MCF 10A (cell line): ENCODE results near the gene MGAT5. TPM values are rescaled to one million over a fixed set of nuclear protein-coding genes. Genes with fewer than 3 reads are reported as not detected.

Experiments
- BruUV-seq: library from RNA; stranded (reverse); fragments of 400-500 nt; replicated peaks from 2 replicates; lab custom pipeline; 2021; lab: Mats Ljungman, UMichigan
- CTCF ChIA-PET: fragments of 300-600 bp; sonication (Branson Sonifier 250); formaldehyde crosslinking; extraction: SDS; loops from one replicate; lab custom pipeline; 2021; ENCODE audit warnings: antibody characterized with exemption, inconsistent platforms; lab: Yijun Ruan, JAX
- POLR2A ChIA-PET: fragments of 300-600, 350-650 bp; sonication (Branson Sonifier 250); formaldehyde crosslinking; extraction: SDS; loops from one replicate; lab custom pipeline; 2020; ENCODE audit warnings: antibody characterized with exemption, inconsistent platforms; lab: Yijun Ruan, JAX
- DNase-seq: peaks from one replicate; pipeline ENCODE4 v3.0.0-alpha.2; 2018; ENCODE audit not compliant: unreplicated experiment
- H3K27ac Mint-ChIP-seq: one replicate; pipeline ENCODE4 v1.8.0; 2022; ENCODE audit warnings: mild to moderate bottlenecking, low read depth, mixed read lengths; ENCODE audit not compliant: unreplicated experiment
- H3K27me3 Mint-ChIP-seq: one replicate; pipeline ENCODE4 v1.8.0; 2022; ENCODE audit warnings: mixed read lengths; ENCODE audit not compliant: insufficient read depth, unreplicated experiment
- H3K36me3 Mint-ChIP-seq: one replicate; pipeline ENCODE4 v1.8.0; 2022; ENCODE audit warnings: mild to moderate bottlenecking, moderate library complexity, mixed read lengths; ENCODE audit not compliant: insufficient read depth, unreplicated experiment
- H3K4me1 Mint-ChIP-seq: one replicate; pipeline ENCODE4 v1.8.0; 2022; ENCODE audit warnings: mixed read lengths; ENCODE audit not compliant: insufficient read depth, unreplicated experiment
- H3K4me3 Mint-ChIP-seq: one replicate; pipeline ENCODE4 v1.8.0; 2022; ENCODE audit warnings: mild to moderate bottlenecking, moderate library complexity, mixed read lengths; ENCODE audit not compliant: unreplicated experiment
- H3K9me3 Mint-ChIP-seq: one replicate; pipeline ENCODE4 v1.8.0; 2022; ENCODE audit warnings: mixed read lengths; ENCODE audit not compliant: unreplicated experiment
- CTCF ChIP-seq: fragments of 200-600 bp; IDR thresholded peaks from one replicate; pipeline ENCODE4 v1.8.0; 2022; ENCODE audit warnings: antibody characterized with exemption, mild to moderate bottlenecking; ENCODE audit not compliant: unreplicated experiment
- intact Hi-C: fragments of 100-400 bp; cut with micrococcal nuclease; formaldehyde crosslinking; loops from 2 replicates; pipeline ENCODE4 v1.14.1; 2022
- total RNA-seq: library from RNA; stranded (reverse); gene quantifications from 2 replicates; pipeline ENCODE4 v1.2.3, GENCODE V29; 2022

MGAT5 gene
- total RNA-seq, 1 experiment from 2014 or later, result 22.2 TPM

DNA sequence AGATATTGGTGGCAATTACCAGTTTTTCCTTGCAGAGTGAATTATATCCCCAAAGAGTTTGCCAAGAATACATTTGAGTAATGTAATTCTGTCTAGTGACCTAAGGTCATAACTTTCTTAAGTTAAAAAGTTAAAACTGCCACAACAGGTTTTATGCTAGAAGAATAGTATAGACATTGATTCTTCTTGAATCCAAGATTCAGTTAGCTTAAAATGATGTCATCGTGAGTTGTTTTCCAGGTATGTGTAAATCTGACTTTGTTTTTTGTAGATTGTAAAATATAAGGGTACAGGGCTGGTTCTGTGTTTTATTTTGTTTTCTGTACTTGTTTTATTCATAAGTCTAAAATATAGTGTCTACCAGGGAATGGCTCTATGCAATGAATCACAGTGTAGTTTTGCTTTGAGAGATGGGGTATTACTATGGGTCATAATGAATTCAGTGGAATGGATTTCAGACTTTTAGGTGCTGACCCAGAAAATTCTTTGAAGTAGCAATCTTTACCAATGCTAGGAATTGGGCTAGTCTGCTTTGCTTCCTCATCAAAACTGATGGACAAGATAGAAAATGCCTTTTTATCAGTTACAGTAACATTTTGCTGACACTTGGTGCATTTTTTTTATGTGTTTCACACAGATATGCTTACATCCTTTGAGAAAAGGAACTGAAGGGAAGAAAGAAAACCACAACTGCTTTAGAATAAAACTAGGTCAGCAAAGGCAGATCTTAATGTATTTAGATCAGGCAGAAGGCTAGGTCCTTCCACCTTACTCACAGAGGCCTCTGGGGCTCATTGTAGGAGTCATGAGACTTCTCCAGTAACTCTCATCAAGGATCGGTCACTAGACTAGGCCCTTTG lies 20.8 kb upstream of the MGAT5 start:
- TF ChIP-seq CTCF, result no peak

GRCh38 chr2:134233728-134234136 lies 20.1 kb upstream of the MGAT5 start:
- Mint-ChIP-seq H3K36me3 (no peaks in the 10 kb centered on the region), H3K9me3 (peaks cover 5% of the 10 kb centered on the region), H3K4me3 (no peak overlapping the region), H3K27ac (no peak overlapping the region), H3K27me3 (no peaks in the 10 kb centered on the region), H3K4me1 (peaks cover 6% of the 10 kb centered on the region)
- ChIA-PET POLR2A (no interaction called here), CTCF (interaction anchor here (3.0 kb wide), 1 partner anchor 12 kb away, joined by 19 read pairs; no protein-coding TSS in a partner anchor)
- intact Hi-C loops, result no loop called here
- no TSS peak for BruUV-seq
- no peak for TF ChIP-seq CTCF
- no peak for DNase-seq

More for the DNA sequence above, 20.8 kb upstream of the MGAT5 start:
- Mint-ChIP-seq H3K36me3 (no peaks in the 10 kb centered on the region), H3K4me1 (peaks cover 6% of the 10 kb centered on the region), H3K4me3 (no peak overlapping the region), H3K9me3 (peaks cover 11% of the 10 kb centered on the region), H3K27ac (no peak overlapping the region), H3K27me3 (no peaks in the 10 kb centered on the region)
- BruUV-seq, result no TSS peak
- ChIA-PET CTCF (interaction anchor here (0.7 to 3.0 kb wide), 3 partner anchors 12 to 13 kb away, joined by 3 to 19 read pairs (median 17); no protein-coding TSS in a partner anchor), POLR2A (no interaction called here)
- DNase-seq, result no peak
- intact Hi-C loops, result no loop called here

DNA sequence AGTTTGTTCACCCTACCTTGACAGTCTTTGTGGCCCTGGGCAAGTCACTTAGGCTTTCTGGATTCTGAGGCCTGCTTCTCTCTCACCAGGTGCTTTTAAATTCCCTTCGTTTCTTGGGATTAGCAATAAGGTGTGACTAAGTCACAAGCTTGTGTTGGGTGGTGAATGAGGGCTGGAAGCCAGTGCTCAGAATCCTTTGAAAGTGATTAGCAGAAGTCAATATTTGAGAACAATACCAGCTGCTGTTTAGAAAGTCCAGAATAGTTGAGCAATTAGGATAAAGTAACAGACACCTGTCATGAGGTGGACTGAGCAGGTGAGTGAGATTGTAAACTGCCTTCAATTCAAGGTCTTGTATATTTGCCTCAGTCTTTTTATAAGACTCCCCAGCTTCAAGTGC lies 19.3 kb upstream of the MGAT5 start:
- no peak overlapping the region for H3K4me3 Mint-ChIP-seq
- CTCF ChIA-PET, result interaction anchor here (0.5 to 3.0 kb wide), 7 partner anchors 11 to 349 kb away, joined by 3 to 19 read pairs (median 4); no protein-coding TSS in a partner anchor
- peaks cover 6% of the 10 kb centered on the region for H3K4me1 Mint-ChIP-seq

More for the DNA sequence above, 19.3 kb upstream of the MGAT5 start:
- TF ChIP-seq CTCF, result no peak
- Mint-ChIP-seq H3K27ac (no peak overlapping the region), H3K9me3 (no peaks in the 10 kb centered on the region), H3K36me3 (no peaks in the 10 kb centered on the region), H3K27me3 (no peaks in the 10 kb centered on the region)
- POLR2A ChIA-PET, result interaction anchor here (0.6 to 0.8 kb wide), 3 partner anchors 108 to 250 kb away, joined by 3 to 5 read pairs (median 4); no protein-coding TSS in a partner anchor
- intact Hi-C loops, result no loop called here
- DNase-seq, result no peak
- BruUV-seq, result no TSS peak
